Endothelial cell of umbilical vein (primary cell): Measurements from ENCODE around the gene XRCC4.

Experiments used
- POLR2A ChIP-seq: IDR thresholded peaks from 2 replicates; pipeline ENCODE4 v1.6.1; 2012; ENCODE audit warnings: low read depth, mild to moderate bottlenecking, control low read depth, low read length
- TF ChIP-seq, protein P1 (sequence below): IDR thresholded peaks from 2 replicates; pipeline ENCODE4 v1.6.1; 2011; ENCODE audit not compliant: insufficient read depth, insufficient read length
- TF ChIP-seq, protein P2 (sequence below), 2 donors: IDR thresholded peaks; 1 replicate in 1 of 2; 2 replicates in 1 of 2; pipeline ENCODE4 v1.5.1; 2011; ENCODE audit warnings: low read length in 2 of 2, mild to moderate bottlenecking in 2 of 2, moderate library complexity in 2 of 2, control low read depth in 1 of 2, inconsistent platforms in 1 of 2, low read depth in 1 of 2; ENCODE audit not compliant: insufficient read depth in 1 of 2; ENCODE audit errors: extremely low read depth in 1 of 2

DNA sequence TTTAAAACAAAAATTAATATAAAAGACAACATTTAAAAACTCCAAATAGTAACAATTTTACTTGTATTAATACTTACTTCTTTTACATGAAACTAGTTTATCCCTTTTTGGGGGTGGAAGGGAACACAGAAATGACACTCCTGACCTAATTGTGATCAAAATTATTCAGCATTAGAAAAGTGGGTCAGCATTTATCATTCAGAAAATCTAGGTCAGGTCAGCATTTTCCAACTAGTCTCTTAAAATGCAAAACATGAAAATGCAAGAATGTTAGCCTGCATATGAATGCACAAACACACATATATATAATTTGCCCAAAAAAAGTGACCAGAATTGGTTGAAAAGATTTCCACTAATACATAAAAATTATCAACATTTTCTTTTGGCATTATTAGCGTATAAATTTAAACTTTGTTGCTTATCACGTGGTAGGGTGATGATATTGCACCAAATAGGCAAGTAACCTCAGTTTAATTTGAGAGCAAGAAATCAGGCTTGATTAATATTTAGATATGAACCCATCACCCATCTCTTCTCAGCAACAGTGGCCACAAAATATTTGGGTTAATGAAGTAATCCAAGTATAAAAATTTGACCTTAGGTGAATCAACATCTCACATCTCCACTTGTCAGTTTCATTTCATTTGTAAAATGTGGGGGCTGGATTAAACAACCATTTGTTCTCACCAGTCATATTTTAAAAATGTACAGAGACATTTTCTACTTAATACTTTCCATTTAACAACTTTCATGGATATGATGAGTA lies 5.9 kb upstream of the XRCC4 start:
- TF ChIP-seq, protein P1, sequence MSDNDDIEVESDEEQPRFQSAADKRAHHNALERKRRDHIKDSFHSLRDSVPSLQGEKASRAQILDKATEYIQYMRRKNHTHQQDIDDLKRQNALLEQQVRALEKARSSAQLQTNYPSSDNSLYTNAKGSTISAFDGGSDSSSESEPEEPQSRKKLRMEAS = no peak
- TF ChIP-seq POLR2A = no peak
- TF ChIP-seq, protein P2, sequence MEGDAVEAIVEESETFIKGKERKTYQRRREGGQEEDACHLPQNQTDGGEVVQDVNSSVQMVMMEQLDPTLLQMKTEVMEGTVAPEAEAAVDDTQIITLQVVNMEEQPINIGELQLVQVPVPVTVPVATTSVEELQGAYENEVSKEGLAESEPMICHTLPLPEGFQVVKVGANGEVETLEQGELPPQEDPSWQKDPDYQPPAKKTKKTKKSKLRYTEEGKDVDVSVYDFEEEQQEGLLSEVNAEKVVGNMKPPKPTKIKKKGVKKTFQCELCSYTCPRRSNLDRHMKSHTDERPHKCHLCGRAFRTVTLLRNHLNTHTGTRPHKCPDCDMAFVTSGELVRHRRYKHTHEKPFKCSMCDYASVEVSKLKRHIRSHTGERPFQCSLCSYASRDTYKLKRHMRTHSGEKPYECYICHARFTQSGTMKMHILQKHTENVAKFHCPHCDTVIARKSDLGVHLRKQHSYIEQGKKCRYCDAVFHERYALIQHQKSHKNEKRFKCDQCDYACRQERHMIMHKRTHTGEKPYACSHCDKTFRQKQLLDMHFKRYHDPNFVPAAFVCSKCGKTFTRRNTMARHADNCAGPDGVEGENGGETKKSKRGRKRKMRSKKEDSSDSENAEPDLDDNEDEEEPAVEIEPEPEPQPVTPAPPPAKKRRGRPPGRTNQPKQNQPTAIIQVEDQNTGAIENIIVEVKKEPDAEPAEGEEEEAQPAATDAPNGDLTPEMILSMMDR (IDR thresholded peaks at IDR 0.05; ENCODE audit: extremely low read depth in 1 of 2, insufficient read depth in 1 of 2, low read depth in 1 of 2, low read length in 2 of 2) = no peak
